HG02798 (cell line): ENCODE measurements around the gene CNST.
"Not testable (repeated sequence)": the region's sequence is repeated elsewhere in the genome, so short reads cannot be mapped to it uniquely, and the experiment has no call there.

Experiments used
- ATAC-seq: cut with Tn5 transposase; IDR thresholded peaks from one replicate; pipeline ENCODE4 v1.9.1; 2021; ENCODE audit warnings: mild to moderate bottlenecking; ENCODE audit not compliant: unreplicated experiment, poor library complexity

CNST gene

GRCh38 chr1:246552110-246552509 is 14.1 kb upstream of the CNST start:
- ATAC-seq = no peak

DNA sequence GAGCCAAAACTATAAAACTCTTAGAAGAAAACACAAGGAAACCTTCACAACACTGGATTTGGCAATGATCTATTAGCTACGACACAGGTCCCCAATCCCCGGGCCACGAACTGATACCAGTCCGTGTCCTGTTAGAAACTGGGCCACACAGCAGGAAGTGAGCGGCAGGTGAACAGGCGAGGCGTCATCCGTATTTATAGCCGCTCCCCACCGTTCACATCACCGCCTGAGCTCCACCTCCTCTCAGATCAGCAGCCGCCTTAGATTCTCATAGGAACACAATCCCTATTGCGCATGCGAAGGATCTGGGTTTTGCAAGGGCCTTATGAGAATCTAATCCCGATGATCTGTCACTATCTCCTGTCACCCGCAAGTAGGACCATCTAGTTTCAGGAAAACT is 12.1 kb upstream of the CNST start:
- no peak for ATAC-seq

- no peak for ATAC-seq
Measured at GRCh38 chr1:246558041-246558440, 8.2 kb upstream of the CNST start.

- ATAC-seq = no peak
Measured at GRCh38 chr1:246559310-246559709, 6.9 kb upstream of the CNST start.

- ATAC-seq = not testable (repeated sequence)
Measured at GRCh38 chr1:246560833-246561232, 5.4 kb upstream of the CNST start.

DNA sequence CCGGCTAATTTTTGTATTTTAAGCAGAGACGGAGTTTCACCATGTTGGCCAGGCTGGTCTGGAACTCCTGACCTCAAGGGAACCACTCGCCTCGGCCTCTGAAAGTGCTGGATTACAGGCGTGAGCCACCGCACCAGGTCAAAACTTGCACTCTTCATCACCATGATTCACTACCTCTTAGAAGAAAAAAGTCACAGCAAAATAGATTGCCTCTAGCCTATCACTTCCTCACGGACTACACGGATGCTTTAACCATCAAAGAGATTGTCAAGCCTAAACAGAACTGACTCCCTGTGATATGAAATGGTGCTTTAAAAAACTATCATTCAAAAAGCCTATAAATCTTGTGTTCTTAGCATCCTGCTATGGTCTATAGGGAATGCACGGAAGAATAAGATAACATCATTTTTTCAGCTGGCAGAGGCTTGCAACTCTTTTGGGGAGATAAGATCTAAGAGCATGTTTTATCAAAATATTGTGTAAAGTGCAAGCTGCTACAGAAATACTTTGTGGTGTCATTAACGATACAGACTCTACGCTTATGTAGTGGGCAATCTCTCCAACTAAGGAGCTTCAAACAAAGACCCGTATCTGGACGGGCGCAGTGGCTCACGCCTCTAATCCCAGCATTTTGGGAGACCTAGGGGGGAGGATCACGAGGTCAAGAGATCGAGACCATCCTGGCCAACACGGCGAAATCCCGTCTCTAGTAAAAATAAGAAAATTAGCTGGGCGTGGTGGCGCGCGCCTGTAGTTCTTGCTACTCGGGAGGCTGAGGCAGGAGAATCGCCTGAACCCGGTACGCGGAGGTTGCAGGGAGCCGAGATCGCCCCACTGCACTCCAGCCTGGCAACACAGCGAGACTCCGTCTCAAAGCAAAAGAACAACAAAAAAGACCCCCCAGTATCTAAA is 1.2 kb upstream of the CNST start:
- ATAC-seq = no peak

DNA sequence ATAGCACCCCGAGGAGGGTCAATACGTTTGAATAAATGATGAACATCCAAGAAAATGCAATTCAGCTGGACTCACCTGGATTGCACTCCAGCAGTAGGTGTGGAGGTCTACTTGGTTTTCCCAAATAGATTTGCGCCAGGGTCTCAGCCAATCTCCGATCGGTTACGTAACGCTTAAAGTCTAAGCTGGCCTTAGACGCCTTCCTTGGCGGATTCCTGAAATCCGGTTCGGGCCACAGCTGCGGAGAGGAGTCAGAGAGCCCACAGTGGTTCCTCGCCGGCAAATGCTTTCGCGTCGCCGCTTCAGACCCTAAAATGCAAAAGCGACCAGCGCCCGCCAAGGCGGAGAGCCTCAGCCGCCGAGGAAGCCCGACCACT is 517 bp upstream of the CNST start:
- no peak for ATAC-seq

GRCh38 chr1:246566813-246567645 is 773 bp downstream of the CNST start:
- peak; percentile 14 for ATAC-seq

DNA sequence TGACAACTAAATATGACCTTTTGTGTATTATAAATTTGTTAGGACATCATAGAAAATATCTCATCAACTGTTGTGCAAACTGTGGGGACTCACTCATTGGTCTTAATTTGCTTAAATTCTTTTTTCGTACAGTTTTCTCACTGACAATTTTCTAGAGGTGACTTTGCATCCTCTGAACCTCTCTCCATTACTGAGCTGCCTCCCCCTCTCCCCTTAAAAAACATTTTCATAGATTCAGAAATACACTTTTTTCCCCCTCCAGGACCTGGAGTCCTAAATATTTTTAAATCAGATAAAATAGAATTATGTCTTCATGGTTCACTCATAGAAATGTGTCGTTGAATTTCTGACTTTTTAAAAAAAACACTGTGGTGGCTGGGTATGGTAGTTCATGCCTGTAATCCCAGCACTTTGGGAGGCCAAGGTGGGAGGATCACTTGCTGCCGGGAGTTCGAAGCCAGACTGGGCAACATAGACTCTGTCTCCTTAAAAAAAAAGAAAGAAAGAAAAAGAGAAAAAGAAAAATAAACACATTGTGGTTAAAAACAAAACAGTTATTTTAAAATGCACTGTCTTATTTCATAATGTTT is 1.5 kb downstream of the CNST start:
- ATAC-seq = no peak

GRCh38 chr1:246569248-246570238 is 3.3 kb downstream of the CNST start:
- no peak for ATAC-seq

- not testable (repeated sequence) for ATAC-seq
Measured at GRCh38 chr1:246571309-246571708, 5.1 kb downstream of the CNST start.

- no peak for ATAC-seq
Measured at GRCh38 chr1:246571953-246572352, 5.7 kb downstream of the CNST start.

- no peak for ATAC-seq
Measured at GRCh38 chr1:246572785-246573184, 6.5 kb downstream of the CNST start.

- no peak for ATAC-seq
Measured at GRCh38 chr1:246573491-246573890, 7.2 kb downstream of the CNST start.

DNA sequence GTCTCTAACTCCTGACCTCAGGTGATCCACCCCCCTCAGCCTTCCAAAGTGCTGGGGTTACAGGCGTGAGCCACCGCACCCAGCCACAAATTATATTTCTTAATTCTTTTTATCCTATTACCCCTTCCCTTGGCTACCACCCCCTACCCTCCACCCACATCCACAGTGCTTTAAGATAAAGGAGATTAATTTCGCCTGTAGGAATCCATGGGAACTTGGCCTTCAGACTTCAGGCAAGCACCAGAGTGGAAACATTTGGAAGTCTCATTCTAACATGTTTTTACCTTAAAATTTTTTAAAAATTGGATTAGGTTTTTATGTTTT is 10.4 kb downstream of the CNST start:
- ATAC-seq = no peak

GRCh38 chr1:246577082-246577719 is 10.9 kb downstream of the CNST start:
- ATAC-seq = no peak

DNA sequence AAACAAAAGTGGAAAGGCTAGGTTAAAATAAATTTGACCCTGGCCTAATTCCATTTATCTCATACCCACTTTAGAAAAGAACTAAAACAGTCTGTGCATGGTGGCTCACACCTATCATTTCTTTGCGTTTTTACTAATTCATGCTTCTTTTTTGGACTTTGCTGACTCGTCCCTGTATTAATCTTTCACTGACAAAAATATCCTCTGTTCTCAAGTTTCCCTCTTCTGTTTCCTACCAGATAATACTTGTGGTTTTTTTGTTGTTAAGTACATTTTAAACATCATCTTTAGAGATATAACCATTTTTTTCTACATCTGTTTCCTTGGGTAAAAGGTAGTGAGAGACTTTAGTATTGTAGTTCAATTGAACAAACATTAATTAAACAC is 11.5 kb downstream of the CNST start:
- ATAC-seq = no peak

DNA sequence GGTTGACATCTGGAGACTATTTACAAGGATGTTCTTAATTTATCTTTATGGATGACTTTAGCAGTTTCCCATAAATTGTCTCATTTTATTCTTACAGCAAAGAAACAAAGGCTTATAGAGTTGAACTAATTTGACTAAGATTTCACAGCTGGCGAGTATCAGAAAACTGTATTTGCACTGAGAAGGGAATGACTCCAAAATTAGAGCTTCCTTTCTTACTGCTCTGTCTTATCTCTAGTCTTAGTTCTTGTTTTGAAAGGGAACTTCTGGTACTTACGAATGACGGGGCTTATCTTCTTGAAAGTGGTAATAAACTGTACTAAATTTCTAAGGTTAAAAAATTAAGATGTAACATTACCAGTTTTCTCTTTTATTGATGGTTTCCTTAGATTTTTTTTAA is 13.6 kb downstream of the CNST start:
- peak; percentile 88 for ATAC-seq

DNA sequence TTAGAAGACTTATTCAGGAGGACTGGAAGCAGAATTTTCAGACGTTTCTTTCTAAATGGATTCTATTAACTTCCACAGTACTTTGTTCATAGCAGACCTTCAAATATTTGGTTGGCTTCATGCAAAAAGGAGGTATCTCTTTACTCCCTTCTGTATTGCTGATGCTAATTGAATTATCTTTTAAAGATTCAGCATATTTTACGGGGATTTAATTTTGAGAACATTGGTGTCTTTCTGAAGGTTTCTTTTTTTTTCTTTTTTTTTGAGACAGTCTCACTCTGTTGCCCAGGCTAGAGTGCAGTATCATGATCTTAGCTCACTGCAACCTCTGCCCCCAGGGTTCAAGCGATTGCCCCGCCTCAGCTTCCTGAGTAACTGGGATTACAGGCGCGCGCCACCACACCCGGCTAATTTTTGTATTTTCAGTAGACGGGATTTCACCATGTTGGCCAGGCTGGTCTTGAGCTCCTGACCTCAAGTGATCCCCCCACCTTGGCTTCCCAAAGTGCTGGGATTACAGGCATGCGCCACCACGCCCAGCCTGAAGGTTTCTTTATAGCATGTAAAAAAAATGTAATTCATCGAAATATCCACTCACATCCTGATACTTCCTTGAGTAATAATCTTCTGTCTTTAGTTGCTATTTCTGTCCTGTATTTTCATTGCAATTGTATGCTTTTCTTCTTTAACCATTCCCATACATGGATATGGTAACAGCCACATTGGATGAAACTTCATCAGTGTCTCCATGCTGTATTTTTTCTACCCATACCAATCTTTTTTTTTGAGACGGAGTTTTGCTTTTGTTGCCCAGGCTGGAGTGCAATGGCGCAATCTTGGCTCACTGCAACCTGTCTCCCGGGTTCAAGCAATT is 14.5 kb downstream of the CNST start:
- no peak for ATAC-seq
